ENCODE data around the gene KDM6B.

KDM6B gene

DNA sequence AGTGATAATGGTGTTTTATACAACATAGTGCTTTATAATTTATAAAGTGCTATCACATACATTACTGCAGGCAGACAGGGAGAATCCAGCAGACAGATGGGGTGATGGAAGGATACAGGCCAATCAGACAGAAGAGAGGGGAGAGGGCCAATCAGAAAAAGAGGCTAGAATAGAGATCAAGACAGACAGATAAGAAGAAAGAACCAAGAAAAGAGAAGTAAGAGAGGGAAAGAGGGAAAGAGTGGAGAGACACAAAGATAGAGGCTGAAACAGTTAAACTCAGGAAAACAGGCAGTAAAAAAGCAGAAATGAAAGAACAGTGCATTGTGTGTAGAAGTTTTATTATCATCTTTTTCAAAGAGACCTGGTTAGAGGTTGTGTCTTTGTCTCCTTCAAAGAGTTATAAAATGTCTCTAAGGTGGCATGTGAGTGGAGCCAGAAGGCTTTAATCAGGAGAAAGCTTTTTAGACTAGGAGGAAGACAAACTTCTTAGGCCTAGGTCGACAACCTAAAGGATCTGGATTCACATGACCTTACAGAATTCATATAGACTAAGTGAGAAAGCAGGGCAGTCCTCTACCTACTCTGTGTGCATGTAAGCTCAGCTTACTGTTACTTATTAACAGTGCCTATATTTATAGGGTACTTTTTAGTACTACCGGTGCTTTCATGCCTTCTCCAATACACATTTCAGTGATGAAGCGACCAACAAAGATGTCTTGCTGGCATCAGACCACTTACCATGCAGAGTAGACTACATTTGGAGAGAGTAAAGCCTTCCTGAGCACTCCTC lies 46.3 kb downstream of the KDM6B start:
- no peak for DNase-seq (ENCODE audit: low spot score)

DNA sequence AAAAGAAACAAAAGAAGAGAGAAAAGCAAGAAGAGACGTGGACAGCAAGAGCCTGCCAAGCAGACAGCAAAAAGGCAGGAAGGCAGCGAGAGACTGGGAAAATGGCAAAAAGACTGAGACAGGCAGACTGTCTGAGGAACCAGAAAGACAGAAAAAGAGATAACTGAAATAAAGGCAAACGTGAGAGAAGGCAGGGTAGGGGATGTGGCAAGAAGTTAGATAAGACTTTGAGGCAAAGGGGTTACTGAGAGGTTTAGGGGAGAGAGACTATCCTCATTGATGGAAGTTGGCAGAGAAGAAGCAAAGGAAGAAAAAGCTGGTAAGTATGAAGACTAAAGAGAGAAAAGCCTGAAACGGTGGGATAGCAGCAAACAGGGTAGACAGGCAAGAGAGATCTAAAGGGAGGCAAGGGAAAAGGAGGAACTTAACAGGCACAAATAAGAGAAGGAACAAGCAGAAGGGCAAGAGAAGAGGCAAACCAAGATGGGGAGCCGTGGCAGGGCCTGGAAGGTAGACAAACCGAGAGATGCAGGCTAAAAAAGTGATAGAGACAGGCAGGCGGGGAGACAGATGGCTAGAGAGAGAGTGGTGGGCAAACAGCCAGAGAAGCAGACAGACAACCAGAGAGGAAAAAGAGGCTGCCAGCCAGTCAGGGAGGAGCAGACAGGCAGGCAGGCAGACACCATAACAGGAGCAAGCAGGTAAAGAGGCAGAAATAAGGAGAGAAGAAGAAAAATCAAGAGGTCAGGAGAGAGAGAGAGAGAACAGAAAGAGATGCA lies 47.4 kb downstream of the KDM6B start:
- no peak for DNase-seq (ENCODE audit: low spot score)

DNA sequence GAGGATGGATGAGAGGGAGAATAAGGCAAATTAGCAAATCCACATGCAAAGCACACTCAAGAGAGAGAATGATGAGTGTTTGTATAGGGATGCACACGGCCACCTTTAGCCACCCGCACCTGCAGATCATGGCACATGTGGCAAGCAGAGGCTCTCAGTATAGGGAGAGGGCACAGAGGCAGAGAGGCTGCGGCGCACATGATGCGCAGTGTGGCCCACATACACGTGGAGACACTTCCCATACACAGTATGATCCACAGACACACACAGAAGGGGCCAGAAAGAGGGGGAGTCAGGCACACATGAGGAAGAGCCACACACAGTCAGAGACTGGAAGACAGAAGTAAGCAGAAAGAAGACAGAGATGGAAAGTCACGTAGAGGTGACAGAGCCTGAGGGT lies 48.1 kb downstream of the KDM6B start:
- no peak for DNase-seq (ENCODE audit: low spot score)

GRCh38 chr17:7882629-7883028 lies 48.6 kb downstream of the KDM6B start:
- DNase-seq (ENCODE audit: low spot score), result no peak

Data from SW480 (cell line).